Measurements from ENCODE around the gene CHPT1. TPM values are rescaled to one million over a fixed set of nuclear protein-coding genes. Genes with fewer than 3 reads are reported as not detected.
"Not testable (repeated sequence)": the region's sequence is repeated elsewhere in the genome, so short reads cannot be mapped to it uniquely, and the experiment has no call there.

Gene CHPT1
- polyA plus RNA-seq, 2 donors: 19.1 to 21.9 TPM

DNA sequence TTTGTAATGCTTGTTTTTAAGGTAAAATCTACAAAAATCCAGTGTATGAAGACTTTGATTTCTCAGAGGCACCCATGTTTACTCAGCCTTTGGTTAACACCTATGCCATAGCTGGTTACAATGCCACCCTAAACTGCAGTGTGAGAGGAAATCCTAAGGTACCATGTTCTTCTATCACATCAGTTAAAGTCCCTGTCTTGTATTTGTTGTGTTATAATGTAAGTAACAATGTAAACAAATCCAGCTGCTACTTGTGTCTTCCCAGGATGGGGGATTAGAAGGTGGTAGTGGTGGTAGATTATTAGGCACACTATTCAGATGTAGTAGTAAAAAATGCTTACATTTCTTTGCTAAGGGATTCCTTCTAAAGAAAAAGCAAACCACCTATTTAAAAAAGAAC, 19.4 kb upstream of the CHPT1 start:
- no peaks in the 10 kb centered on the region for H3K36me3 ChIP-seq (ENCODE audit: control insufficient read depth in 2 of 2, insufficient read depth in 2 of 2, low read length in 1 of 2)
- H3K27ac ChIP-seq (ENCODE audit: low read depth in 2 of 2, low read length in 1 of 2): no peak overlapping the region
- H3K9me3 ChIP-seq (ENCODE audit: control insufficient read depth in 2 of 2, insufficient read depth in 1 of 2, low read depth in 1 of 2, low read length in 1 of 2): no peaks in the 10 kb centered on the region
- no peaks in the 10 kb centered on the region for H3K27me3 ChIP-seq (ENCODE audit: control insufficient read depth in 1 of 2, insufficient read depth in 2 of 2, low read length in 2 of 2)
- no peaks in the 10 kb centered on the region for H3K4me1 ChIP-seq (ENCODE audit: control insufficient read depth in 2 of 2, insufficient read depth in 2 of 2, low read length in 1 of 2)
- no peak overlapping the region for H3K4me3 ChIP-seq (ENCODE audit: low read depth in 1 of 2, low read length in 2 of 2)

GRCh38 chr12:101680240-101680639, 17.2 kb upstream of the CHPT1 start:
- H3K9me3 ChIP-seq (ENCODE audit: control insufficient read depth in 2 of 2, insufficient read depth in 1 of 2, low read depth in 1 of 2, low read length in 1 of 2): no peaks in the 10 kb centered on the region
- H3K4me1 ChIP-seq (ENCODE audit: control insufficient read depth in 2 of 2, insufficient read depth in 2 of 2, low read length in 1 of 2): no peaks in the 10 kb centered on the region
- no peak overlapping the region for H3K27ac ChIP-seq (ENCODE audit: low read depth in 2 of 2, low read length in 1 of 2)
- H3K4me3 ChIP-seq (ENCODE audit: low read depth in 1 of 2, low read length in 2 of 2): no peak overlapping the region
- no peaks in the 10 kb centered on the region for H3K36me3 ChIP-seq (ENCODE audit: control insufficient read depth in 2 of 2, insufficient read depth in 2 of 2, low read length in 1 of 2)
- no peaks in the 10 kb centered on the region for H3K27me3 ChIP-seq (ENCODE audit: control insufficient read depth in 1 of 2, insufficient read depth in 2 of 2, low read length in 2 of 2)
- WGBS, 2 donors: 80% methylated on average over 3 of the region's 3 CpGs

- no peaks in the 10 kb centered on the region for H3K4me1 ChIP-seq (ENCODE audit: control insufficient read depth in 2 of 2, insufficient read depth in 2 of 2, low read length in 1 of 2)
- H3K4me3 ChIP-seq (ENCODE audit: low read depth in 1 of 2, low read length in 2 of 2): no peak overlapping the region
- no peak overlapping the region for H3K27ac ChIP-seq (ENCODE audit: low read depth in 2 of 2, low read length in 1 of 2)
- H3K27me3 ChIP-seq (ENCODE audit: control insufficient read depth in 1 of 2, insufficient read depth in 2 of 2, low read length in 2 of 2): no peaks in the 10 kb centered on the region
- H3K36me3 ChIP-seq (ENCODE audit: control insufficient read depth in 2 of 2, insufficient read depth in 2 of 2, low read length in 1 of 2): no peaks in the 10 kb centered on the region
- no peaks in the 10 kb centered on the region for H3K9me3 ChIP-seq (ENCODE audit: control insufficient read depth in 2 of 2, insufficient read depth in 1 of 2, low read depth in 1 of 2, low read length in 1 of 2)
Observed at GRCh38 chr12:101680647-101681046, 16.8 kb upstream of the CHPT1 start.

DNA sequence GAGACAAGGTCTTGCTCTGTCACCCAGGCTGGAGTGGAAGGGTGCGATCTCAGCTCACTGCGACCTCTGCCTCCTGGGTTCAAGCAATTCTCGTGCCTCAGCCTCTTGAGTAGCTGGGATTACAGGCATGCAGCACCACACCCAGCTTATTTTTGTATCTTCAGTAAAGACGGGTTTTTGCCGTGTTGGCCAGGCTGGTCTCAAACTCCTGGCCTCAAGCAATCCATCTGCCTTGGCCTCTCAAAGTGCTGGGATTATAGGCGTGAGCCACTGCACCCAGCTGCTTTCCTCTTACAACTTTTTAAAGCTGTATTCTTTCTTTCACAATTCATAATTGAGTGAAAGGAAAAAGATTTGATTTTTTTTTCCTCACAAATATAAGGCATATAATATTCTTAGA, 15.8 kb upstream of the CHPT1 start:
- H3K27me3 ChIP-seq (ENCODE audit: control insufficient read depth in 1 of 2, insufficient read depth in 2 of 2, low read length in 2 of 2); H3K9me3 ChIP-seq (ENCODE audit: control insufficient read depth in 2 of 2, insufficient read depth in 1 of 2, low read depth in 1 of 2, low read length in 1 of 2); H3K27ac ChIP-seq (ENCODE audit: low read depth in 2 of 2, low read length in 1 of 2); H3K36me3 ChIP-seq (ENCODE audit: control insufficient read depth in 2 of 2, insufficient read depth in 2 of 2, low read length in 1 of 2); H3K4me1 ChIP-seq (ENCODE audit: control insufficient read depth in 2 of 2, insufficient read depth in 2 of 2, low read length in 1 of 2); H3K4me3 ChIP-seq (ENCODE audit: low read depth in 1 of 2, low read length in 2 of 2): not testable (repeated sequence)
- WGBS, 2 donors: 60 to 65% methylated on average over 6 of the region's 6 CpGs

GRCh38 chr12:101685092-101685491, 12.3 kb upstream of the CHPT1 start:
- Histone ChIP-seq H3K36me3 (ENCODE audit: control insufficient read depth in 2 of 2, insufficient read depth in 2 of 2, low read length in 1 of 2) (no peaks in the 10 kb centered on the region), H3K4me3 (ENCODE audit: low read depth in 1 of 2, low read length in 2 of 2) (no peak overlapping the region), H3K9me3 (ENCODE audit: control insufficient read depth in 2 of 2, insufficient read depth in 1 of 2, low read depth in 1 of 2, low read length in 1 of 2) (no peaks in the 10 kb centered on the region), H3K27me3 (ENCODE audit: control insufficient read depth in 1 of 2, insufficient read depth in 2 of 2, low read length in 2 of 2) (no peaks in the 10 kb centered on the region), H3K4me1 (ENCODE audit: control insufficient read depth in 2 of 2, insufficient read depth in 2 of 2, low read length in 1 of 2) (no peaks in the 10 kb centered on the region), H3K27ac (ENCODE audit: low read depth in 2 of 2, low read length in 1 of 2) (no peak overlapping the region)
- 74 to 76% methylated on average over 1 of the region's 1 CpG for WGBS, 2 donors

GRCh38 chr12:101686176-101686575, 11.3 kb upstream of the CHPT1 start:
- no peaks in the 10 kb centered on the region for H3K9me3 ChIP-seq (ENCODE audit: control insufficient read depth in 2 of 2, insufficient read depth in 1 of 2, low read depth in 1 of 2, low read length in 1 of 2)
- H3K27ac ChIP-seq (ENCODE audit: low read depth in 2 of 2, low read length in 1 of 2): no peak overlapping the region
- no peak overlapping the region for H3K4me3 ChIP-seq (ENCODE audit: low read depth in 1 of 2, low read length in 2 of 2)
- 73 to 79% methylated on average over 1 of the region's 1 CpG for WGBS, 2 donors
- H3K36me3 ChIP-seq (ENCODE audit: control insufficient read depth in 2 of 2, insufficient read depth in 2 of 2, low read length in 1 of 2): no peaks in the 10 kb centered on the region
- H3K27me3 ChIP-seq (ENCODE audit: control insufficient read depth in 1 of 2, insufficient read depth in 2 of 2, low read length in 2 of 2): no peaks in the 10 kb centered on the region
- no peaks in the 10 kb centered on the region for H3K4me1 ChIP-seq (ENCODE audit: control insufficient read depth in 2 of 2, insufficient read depth in 2 of 2, low read length in 1 of 2)

DNA sequence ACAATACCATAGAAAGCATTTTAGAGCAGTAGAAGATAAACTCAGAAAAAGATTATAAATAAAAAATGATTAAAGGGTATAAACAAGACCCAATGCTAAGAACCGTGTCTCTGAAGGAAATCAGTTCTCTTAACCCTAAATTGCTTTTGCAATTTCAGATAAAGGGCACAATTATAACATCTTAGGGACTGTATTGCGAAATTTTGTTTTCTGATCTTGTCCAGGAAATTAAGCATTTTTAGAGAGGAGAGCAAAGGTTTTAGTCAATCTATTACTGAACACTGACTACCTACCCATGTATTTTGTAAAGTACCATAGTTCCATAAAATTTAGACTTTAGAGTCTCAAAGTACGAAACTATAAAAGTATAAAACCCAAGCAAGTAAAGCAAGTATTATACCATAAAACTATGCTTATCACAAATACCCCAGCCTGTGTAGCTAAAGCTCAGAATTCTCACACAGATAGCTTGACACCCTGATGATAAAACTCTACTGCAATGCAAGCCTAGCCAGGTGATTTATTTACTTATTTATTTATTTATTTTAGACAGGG, 6.8 kb upstream of the CHPT1 start:
- H3K9me3 ChIP-seq (ENCODE audit: control insufficient read depth in 2 of 2, insufficient read depth in 1 of 2, low read depth in 1 of 2, low read length in 1 of 2): no peaks in the 10 kb centered on the region
- H3K36me3 ChIP-seq (ENCODE audit: control insufficient read depth in 2 of 2, insufficient read depth in 2 of 2, low read length in 1 of 2): no peaks in the 10 kb centered on the region
- 61 to 65% methylated on average over 3 of the region's 3 CpGs for WGBS, 2 donors
- H3K4me1 ChIP-seq (ENCODE audit: control insufficient read depth in 2 of 2, insufficient read depth in 2 of 2, low read length in 1 of 2): no peaks in the 10 kb centered on the region
- no peaks in the 10 kb centered on the region for H3K27me3 ChIP-seq (ENCODE audit: control insufficient read depth in 1 of 2, insufficient read depth in 2 of 2, low read length in 2 of 2)
- H3K4me3 ChIP-seq (ENCODE audit: low read depth in 1 of 2, low read length in 2 of 2): no peak overlapping the region
- H3K27ac ChIP-seq (ENCODE audit: low read depth in 2 of 2, low read length in 1 of 2): no peak overlapping the region

GRCh38 chr12:101691503-101692096, 5.8 kb upstream of the CHPT1 start:
- Histone ChIP-seq H3K4me3 (ENCODE audit: low read depth in 1 of 2, low read length in 2 of 2) (no peak overlapping the region), H3K36me3 (ENCODE audit: control insufficient read depth in 2 of 2, insufficient read depth in 2 of 2, low read length in 1 of 2) (no peaks in the 10 kb centered on the region), H3K27ac (ENCODE audit: low read depth in 2 of 2, low read length in 1 of 2) (no peak overlapping the region), H3K4me1 (ENCODE audit: control insufficient read depth in 2 of 2, insufficient read depth in 2 of 2, low read length in 1 of 2) (peaks cover 0 to 1% of the 10 kb centered on the region in 2 donors), H3K27me3 (ENCODE audit: control insufficient read depth in 1 of 2, insufficient read depth in 2 of 2, low read length in 2 of 2) (no peaks in the 10 kb centered on the region), H3K9me3 (ENCODE audit: control insufficient read depth in 2 of 2, insufficient read depth in 1 of 2, low read depth in 1 of 2, low read length in 1 of 2) (no peaks in the 10 kb centered on the region)
- WGBS, 2 donors: 94 to 96% methylated on average over 1 of the region's 1 CpG

- Histone ChIP-seq H3K9me3 (ENCODE audit: control insufficient read depth in 2 of 2, insufficient read depth in 1 of 2, low read depth in 1 of 2, low read length in 1 of 2) (no peaks in the 10 kb centered on the region), H3K4me1 (ENCODE audit: control insufficient read depth in 2 of 2, insufficient read depth in 2 of 2, low read length in 1 of 2) (peaks cover 0 to 3% of the 10 kb centered on the region in 2 donors), H3K4me3 (ENCODE audit: low read depth in 1 of 2, low read length in 2 of 2) (no peak overlapping the region), H3K27me3 (ENCODE audit: control insufficient read depth in 1 of 2, insufficient read depth in 2 of 2, low read length in 2 of 2) (no peaks in the 10 kb centered on the region), H3K36me3 (ENCODE audit: control insufficient read depth in 2 of 2, insufficient read depth in 2 of 2, low read length in 1 of 2) (no peaks in the 10 kb centered on the region), H3K27ac (ENCODE audit: low read depth in 2 of 2, low read length in 1 of 2) (no peak overlapping the region)
- 86 to 93% methylated on average over 2 of the region's 2 CpGs for WGBS, 2 donors
Observed at GRCh38 chr12:101694297-101694848, 3.1 kb upstream of the CHPT1 start.

GRCh38 chr12:101694986-101695385, 2.5 kb upstream of the CHPT1 start:
- Histone ChIP-seq H3K36me3 (ENCODE audit: control insufficient read depth in 2 of 2, insufficient read depth in 2 of 2, low read length in 1 of 2) (no peaks in the 10 kb centered on the region), H3K27ac (ENCODE audit: low read depth in 2 of 2, low read length in 1 of 2) (no peak overlapping the region), H3K4me1 (ENCODE audit: control insufficient read depth in 2 of 2, insufficient read depth in 2 of 2, low read length in 1 of 2) (peaks cover 0 to 3% of the 10 kb centered on the region in 2 donors), H3K4me3 (ENCODE audit: low read depth in 1 of 2, low read length in 2 of 2) (no peak overlapping the region), H3K9me3 (ENCODE audit: control insufficient read depth in 2 of 2, insufficient read depth in 1 of 2, low read depth in 1 of 2, low read length in 1 of 2) (no peaks in the 10 kb centered on the region), H3K27me3 (ENCODE audit: control insufficient read depth in 1 of 2, insufficient read depth in 2 of 2, low read length in 2 of 2) (no peaks in the 10 kb centered on the region)
- WGBS, 2 donors: 97 to 98% methylated on average over 2 of the region's 2 CpGs
